MM.1S (cell line): ENCODE results near the gene ARHGAP28.

ENCODE experiments used
- DNase-seq: peaks from one replicate; pipeline ENCODE4 v3.0.0-alpha.2; 2015
- H2AFZ ChIP-seq: fragments of 300-600 bp; sonication (generic); 2 replicates; pipeline ENCODE4 v1.6.0; 2016; ENCODE audit warnings: antibody characterized with exemption, low read length
- H3F3A ChIP-seq: fragments of 300-600 bp; sonication (generic); 2 replicates; pipeline ENCODE4 v1.6.1; 2016; ENCODE audit warnings: mild to moderate bottlenecking, antibody characterized with exemption, low read length, moderate library complexity, mixed read lengths; ENCODE audit not compliant: insufficient read depth
- H3K27ac ChIP-seq: fragments of 300-600 bp; sonication (generic); 2 replicates; pipeline ENCODE4 v1.5.1; 2016; ENCODE audit warnings: mild to moderate bottlenecking, low read length
- H3K27me3 ChIP-seq: fragments of 300-600 bp; sonication (generic); replicated peaks from 2 replicates; pipeline ENCODE4 v1.6.0; 2016; ENCODE audit warnings: low read length; ENCODE audit not compliant: insufficient read depth
- H3K36me3 ChIP-seq: fragments of 300-600 bp; sonication (generic); replicated peaks from 2 replicates; pipeline ENCODE4 v1.6.1; 2016; ENCODE audit warnings: mild to moderate bottlenecking, low read length, mixed read lengths; ENCODE audit not compliant: insufficient read depth
- H3K4me1 ChIP-seq: fragments of 300-600 bp; sonication (generic); 2 replicates; pipeline ENCODE4 v1.6.1; 2016; ENCODE audit warnings: low read length, mixed read lengths
- H3K4me2 ChIP-seq: fragments of 300-600 bp; sonication (generic); 2 replicates; pipeline ENCODE4 v1.6.0; 2016; ENCODE audit warnings: low read depth, low read length
- H3K4me3 ChIP-seq: fragments of 300-600 bp; sonication (generic); 2 replicates; pipeline ENCODE4 v1.5.1; 2016; ENCODE audit warnings: low read length, mixed read lengths
- H3K79me2 ChIP-seq: fragments of 300-600 bp; sonication (generic); 2 replicates; pipeline ENCODE4 v1.6.1; 2016; ENCODE audit warnings: mixed run types, low read length, mixed read lengths
- H3K9ac ChIP-seq: fragments of 300-600 bp; sonication (generic); 2 replicates; pipeline ENCODE4 v1.6.1; 2016; ENCODE audit warnings: low read length, mixed read lengths
- H3K9me2 ChIP-seq: fragments of 300-600 bp; sonication (generic); replicated peaks from 2 replicates; pipeline ENCODE4 v1.6.1; 2016; ENCODE audit warnings: mild to moderate bottlenecking, low read length, mixed read lengths; ENCODE audit not compliant: insufficient read depth
- H3K9me3 ChIP-seq: fragments of 300-600 bp; sonication (generic); replicated peaks from 2 replicates; pipeline ENCODE4 v1.6.1; 2016; ENCODE audit warnings: mild to moderate bottlenecking, low read length, mixed read lengths; ENCODE audit not compliant: insufficient read depth
- H4K20me1 ChIP-seq: fragments of 300-600 bp; sonication (generic); 2 replicates; pipeline ENCODE4 v1.6.1; 2016; ENCODE audit warnings: mild to moderate bottlenecking, low read length, moderate library complexity, mixed read lengths; ENCODE audit not compliant: insufficient read depth
- EZH2 ChIP-seq: fragments of 300-600 bp; sonication (generic); optimal IDR thresholded peaks from 2 replicates; pipeline ENCODE3; 2017; ENCODE audit warnings: low read depth, mild to moderate bottlenecking, antibody characterized with exemption, low read length, mixed read lengths
- EZH2phosphoT487 ChIP-seq: fragments of 300-600 bp; sonication (generic); IDR thresholded peaks from 2 replicates; pipeline ENCODE4 v1.6.1; 2018; ENCODE audit warnings: antibody characterized with exemption, low read length
- TF ChIP-seq, protein P1 (sequence below): fragments of 300-600 bp; sonication (generic); IDR thresholded peaks from 2 replicates; pipeline ENCODE4 v1.5.1; 2016; ENCODE audit warnings: antibody characterized with exemption, low read length, mixed read lengths

ARHGAP28 gene

DNA sequence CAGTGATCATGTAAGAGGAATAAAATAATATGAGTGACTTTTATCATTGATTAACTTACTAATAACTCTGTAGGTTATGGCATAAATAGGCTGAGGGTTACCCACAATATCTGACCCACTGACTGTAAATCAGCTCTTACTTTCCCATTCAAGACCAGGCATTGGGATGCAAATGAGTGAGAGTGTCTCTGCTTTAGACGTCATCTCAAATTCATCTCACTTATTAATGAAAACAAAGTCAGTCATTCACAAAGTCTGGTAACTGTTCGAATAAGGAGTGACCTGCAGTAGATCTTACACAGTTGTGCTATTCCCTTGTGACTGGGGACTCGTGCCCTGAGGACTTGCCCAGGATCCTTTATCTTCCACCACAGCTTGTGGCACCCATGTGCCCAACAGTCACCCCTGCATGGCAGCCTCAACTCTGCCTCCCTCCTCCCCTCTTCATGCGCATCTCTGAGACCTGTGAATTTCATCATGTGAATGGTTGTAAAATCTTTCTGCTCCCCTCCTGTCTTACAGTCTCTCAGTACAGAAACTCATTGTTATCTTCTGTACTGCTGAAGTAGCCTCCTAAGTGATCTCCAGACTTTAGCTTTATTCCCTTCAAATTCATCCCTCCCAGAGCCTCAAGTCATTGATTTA, 131.4 kb downstream of the ARHGAP28 start:
- Histone ChIP-seq H3K27me3 (no peaks in the 10 kb centered on the region), H3K9ac (no peak overlapping the region), H3F3A (no peaks in the 10 kb centered on the region), H3K36me3 (no peaks in the 10 kb centered on the region), H3K9me3 (no peaks in the 10 kb centered on the region), H3K79me2 (no peaks in the 10 kb centered on the region), H3K4me1 (no peaks in the 10 kb centered on the region), H3K9me2 (no peaks in the 10 kb centered on the region), H2AFZ (no peak overlapping the region), H3K4me3 (no peak overlapping the region), H4K20me1 (no peaks in the 10 kb centered on the region), H3K27ac (no peak overlapping the region), H3K4me2 (no peak overlapping the region)
- DNase-seq: no peak
- TF ChIP-seq EZH2: no peak
- TF ChIP-seq, protein P1, sequence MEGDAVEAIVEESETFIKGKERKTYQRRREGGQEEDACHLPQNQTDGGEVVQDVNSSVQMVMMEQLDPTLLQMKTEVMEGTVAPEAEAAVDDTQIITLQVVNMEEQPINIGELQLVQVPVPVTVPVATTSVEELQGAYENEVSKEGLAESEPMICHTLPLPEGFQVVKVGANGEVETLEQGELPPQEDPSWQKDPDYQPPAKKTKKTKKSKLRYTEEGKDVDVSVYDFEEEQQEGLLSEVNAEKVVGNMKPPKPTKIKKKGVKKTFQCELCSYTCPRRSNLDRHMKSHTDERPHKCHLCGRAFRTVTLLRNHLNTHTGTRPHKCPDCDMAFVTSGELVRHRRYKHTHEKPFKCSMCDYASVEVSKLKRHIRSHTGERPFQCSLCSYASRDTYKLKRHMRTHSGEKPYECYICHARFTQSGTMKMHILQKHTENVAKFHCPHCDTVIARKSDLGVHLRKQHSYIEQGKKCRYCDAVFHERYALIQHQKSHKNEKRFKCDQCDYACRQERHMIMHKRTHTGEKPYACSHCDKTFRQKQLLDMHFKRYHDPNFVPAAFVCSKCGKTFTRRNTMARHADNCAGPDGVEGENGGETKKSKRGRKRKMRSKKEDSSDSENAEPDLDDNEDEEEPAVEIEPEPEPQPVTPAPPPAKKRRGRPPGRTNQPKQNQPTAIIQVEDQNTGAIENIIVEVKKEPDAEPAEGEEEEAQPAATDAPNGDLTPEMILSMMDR: no peak
- no peak for TF ChIP-seq EZH2phosphoT487

DNA sequence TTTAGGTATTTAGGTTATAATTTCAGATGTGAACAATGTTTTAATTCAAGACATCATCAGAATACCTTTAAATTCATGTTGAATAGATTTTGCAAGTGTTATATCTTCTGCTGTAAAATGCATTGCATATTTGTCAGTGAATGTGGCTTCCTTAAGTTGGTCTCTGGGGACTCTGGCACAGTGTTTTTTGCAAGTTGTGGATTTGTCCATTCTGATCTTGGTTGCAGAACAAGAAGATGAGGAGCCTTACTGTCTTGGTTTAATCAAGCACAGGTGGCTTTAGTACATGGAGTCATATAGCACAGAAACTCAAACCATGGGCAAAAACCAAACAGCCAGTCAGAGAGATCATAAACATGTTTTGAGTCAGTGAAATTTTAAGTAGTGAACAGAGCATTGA, 135.7 kb downstream of the ARHGAP28 start:
- Histone ChIP-seq H3K4me2 (no peak overlapping the region), H3K4me1 (no peaks in the 10 kb centered on the region), H3K36me3 (no peaks in the 10 kb centered on the region), H3K9me3 (no peaks in the 10 kb centered on the region), H3K9ac (no peak overlapping the region), H3K9me2 (no peaks in the 10 kb centered on the region), H3K4me3 (no peak overlapping the region), H3F3A (no peaks in the 10 kb centered on the region), H3K27me3 (no peaks in the 10 kb centered on the region), H3K79me2 (no peaks in the 10 kb centered on the region), H3K27ac (no peak overlapping the region), H4K20me1 (no peaks in the 10 kb centered on the region), H2AFZ (no peak overlapping the region)
- no peak for TF ChIP-seq EZH2
- no peak for TF ChIP-seq EZH2phosphoT487
- TF ChIP-seq, protein P1: no peak
- no peak for DNase-seq

DNA sequence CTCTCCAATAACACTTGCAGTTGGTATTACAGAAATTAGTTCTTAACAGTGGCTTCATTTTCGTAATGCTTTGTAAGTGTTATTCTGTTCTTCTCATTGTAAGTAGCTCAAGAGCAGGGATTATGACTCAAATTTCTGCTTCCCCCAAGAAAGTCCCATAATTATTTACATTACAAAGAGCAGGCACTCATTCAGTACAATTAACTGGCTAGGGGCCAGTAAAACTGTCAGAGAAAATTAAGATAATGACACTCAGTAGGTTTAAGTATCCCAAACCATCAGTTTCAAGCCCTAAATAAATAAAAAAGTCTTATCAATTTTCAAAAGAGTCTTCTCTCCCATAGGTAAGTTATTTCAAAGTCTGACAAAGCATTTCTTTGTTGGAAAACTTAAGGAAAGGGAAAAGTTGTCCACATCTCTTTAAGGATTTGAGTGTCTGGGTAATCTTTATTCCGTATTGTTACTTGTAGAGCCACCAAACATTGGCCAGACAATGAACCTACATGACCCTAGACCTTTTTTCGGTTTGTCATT, 137.1 kb downstream of the ARHGAP28 start:
- Histone ChIP-seq H4K20me1 (no peaks in the 10 kb centered on the region), H3K36me3 (no peaks in the 10 kb centered on the region), H3K79me2 (no peaks in the 10 kb centered on the region), H3K9me2 (no peaks in the 10 kb centered on the region), H3F3A (no peaks in the 10 kb centered on the region), H2AFZ (no peak overlapping the region), H3K9me3 (no peaks in the 10 kb centered on the region), H3K27ac (no peak overlapping the region), H3K4me2 (no peak overlapping the region), H3K4me1 (no peaks in the 10 kb centered on the region), H3K27me3 (no peaks in the 10 kb centered on the region), H3K4me3 (no peak overlapping the region), H3K9ac (no peak overlapping the region)
- DNase-seq: no peak
- TF ChIP-seq EZH2phosphoT487 (no peak), EZH2 (no peak)
- TF ChIP-seq, protein P1: no peak
